HG03575 (cell line): Measurements from ENCODE around the gene EPHA7.

Source experiments
- ATAC-seq: cut with Tn5 transposase; IDR thresholded peaks from one replicate; pipeline ENCODE4 v1.9.1; 2021; ENCODE audit not compliant: unreplicated experiment, insufficient number of reproducible peaks, low FRiP score; ENCODE audit errors: extremely low read depth

The EPHA7 gene

DNA sequence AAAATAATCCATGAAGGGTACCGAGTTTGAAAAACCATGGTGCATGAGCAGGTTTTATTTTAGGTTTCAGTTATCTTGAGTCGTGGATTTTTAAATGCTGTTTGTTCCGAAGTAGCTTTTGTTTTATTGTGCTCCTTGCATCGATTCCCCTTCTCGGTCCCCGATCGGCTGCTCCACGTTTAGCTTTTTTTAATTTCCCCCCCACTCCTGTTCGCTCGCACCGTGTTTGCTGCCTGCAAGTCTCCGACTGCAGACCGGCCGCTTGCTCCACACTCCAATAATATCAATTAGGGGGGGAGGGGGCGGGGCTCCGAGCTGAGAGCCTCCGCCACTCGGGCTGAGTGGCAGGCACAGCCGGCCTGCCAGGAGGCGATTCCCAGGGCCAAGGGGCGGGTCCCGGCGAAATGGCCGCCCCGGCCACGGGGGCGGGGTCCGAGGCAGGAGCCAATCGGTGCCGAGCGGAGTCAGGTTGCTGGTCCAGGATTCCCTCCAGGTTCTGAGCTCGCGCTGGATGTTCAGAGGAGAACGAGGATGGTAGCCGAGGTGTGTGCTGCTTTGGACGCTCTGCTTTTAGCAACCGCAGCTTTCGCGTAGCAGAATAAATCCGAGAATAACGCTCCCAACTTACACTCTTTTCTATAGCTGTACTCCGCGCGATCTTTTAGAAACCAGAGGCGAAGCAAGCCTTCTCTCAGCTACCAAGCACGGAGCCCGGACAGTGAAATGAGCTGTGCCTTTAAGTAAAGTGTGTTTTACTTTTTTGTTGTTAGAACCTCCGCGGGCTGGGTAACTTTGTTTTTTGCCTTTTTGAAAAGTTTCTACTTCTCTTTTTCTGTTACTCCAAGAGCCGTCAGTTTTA is at the start of gene EPHA7:
Gene EPHA7, minus strand, starts transcription at position 256 of the 859 bp plus-strand sequence. Its CDS starts 218 bp downstream, at position 38.
- peak; percentile 37 for ATAC-seq

DNA sequence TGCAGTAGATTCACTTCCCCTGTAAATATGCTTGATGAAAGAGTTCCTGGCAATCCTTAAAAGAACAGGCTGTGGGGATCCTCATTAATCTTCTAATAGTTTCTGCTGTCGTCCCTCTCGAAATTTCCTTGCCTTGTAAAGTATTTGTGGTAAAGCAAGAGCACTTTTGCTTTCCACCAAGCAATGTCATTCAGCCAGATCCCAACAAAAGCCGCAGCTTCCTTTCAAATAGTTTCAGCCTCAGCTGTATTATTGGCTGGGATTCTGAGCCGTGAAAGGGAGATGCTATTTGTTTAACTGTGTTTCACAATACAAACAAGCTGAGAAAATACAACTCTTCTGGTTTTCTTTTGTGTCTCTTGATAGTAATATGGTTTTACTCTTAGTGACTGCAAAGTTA is 48.9 kb upstream of the EPHA7 start:
- ATAC-seq = no peak

DNA sequence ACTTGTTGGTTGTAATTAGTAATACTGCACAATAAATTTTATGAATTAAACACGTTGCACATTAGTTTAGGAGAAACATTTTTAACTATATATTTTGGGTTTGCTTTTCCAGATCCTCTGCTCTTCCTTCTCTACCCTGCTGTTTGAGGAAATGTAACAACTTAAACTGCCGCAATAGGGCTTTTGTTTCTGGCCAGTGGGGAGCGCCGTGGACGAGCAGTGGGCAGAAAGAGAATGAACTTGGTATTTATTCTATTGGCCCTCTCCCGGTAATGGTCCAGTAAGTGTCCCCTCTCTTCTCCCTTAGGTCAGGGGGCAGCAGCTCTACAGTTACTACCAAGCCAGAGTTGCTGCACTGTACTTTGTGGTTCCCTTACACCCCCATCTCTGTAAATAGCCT is 35.2 kb upstream of the EPHA7 start:
- ATAC-seq = no peak

DNA sequence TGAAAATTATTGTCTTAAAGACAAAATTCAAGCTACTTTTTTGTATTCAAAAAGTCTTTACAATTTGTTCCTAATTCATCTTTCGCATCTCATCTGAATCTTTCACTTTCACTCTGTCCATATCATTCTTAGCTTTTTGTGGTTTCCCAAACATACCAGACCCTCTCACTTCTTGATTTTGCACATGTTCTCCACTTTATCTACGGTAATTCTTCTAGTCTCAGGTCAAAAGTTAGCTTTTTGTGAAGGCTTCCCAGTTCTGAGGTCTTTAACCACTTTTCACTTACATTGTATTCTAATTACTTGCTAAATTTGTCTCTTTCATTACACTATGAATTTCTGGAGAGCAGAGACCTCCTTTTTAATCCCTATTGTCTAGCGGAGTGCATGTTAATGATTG is 34.6 kb upstream of the EPHA7 start:
- ATAC-seq = peak; percentile 98

DNA sequence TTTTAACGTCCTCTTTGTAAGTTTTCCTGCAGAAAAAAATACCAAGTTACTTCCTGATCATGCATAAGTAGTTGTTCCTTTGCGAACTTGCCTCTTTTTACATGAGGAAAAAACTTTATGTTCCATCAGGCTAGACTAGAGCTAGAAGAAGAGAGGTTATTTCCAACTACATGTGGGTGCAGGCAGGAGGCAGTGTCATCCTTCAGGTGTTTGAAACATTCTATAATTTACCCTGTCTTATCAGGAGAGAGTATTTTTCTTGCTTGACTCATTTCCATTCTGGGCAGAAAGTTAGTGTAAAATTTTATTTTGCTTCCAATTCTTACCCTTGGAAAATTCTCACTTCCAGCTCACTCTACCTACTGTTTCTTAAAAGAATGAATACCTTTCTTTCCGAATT is 28.5 kb upstream of the EPHA7 start:
- no peak for ATAC-seq

DNA sequence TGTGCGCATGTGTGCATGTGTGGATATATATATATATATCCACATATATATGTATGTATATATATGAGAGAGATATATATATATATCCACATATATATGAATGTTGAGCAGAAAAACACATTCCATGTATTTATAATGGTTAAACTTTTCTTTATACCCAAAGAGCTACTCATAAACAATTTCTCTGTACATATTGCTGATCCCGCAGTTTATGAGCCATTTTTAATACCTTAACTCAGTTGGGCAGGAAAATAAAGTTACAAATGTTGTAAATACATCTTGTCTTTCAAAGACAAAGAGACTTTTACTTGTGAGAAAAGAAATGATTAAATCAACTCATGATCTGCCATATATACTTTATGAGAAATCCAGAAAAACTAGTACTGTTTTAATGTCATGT is 18.1 kb upstream of the EPHA7 start:
- no peak for ATAC-seq

DNA sequence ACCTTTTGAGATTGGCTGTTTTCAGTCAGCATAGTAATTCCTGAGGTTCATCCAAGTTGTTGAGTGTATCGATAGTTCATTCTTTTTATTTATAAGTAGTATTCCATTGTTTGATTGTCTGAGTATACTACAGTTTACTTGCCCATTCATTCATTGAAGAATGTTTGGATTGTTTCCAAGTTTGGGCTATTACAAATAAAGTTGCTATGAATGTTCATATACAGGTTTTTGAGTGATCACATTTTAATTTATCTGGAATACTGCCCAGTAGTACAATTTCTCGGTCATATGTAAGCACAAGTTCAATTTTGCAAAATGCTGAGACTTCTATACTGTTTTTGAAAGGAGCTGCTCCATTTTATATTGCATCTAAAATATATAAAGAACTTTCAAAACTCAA is 14.2 kb upstream of the EPHA7 start:
- no peak for ATAC-seq

DNA sequence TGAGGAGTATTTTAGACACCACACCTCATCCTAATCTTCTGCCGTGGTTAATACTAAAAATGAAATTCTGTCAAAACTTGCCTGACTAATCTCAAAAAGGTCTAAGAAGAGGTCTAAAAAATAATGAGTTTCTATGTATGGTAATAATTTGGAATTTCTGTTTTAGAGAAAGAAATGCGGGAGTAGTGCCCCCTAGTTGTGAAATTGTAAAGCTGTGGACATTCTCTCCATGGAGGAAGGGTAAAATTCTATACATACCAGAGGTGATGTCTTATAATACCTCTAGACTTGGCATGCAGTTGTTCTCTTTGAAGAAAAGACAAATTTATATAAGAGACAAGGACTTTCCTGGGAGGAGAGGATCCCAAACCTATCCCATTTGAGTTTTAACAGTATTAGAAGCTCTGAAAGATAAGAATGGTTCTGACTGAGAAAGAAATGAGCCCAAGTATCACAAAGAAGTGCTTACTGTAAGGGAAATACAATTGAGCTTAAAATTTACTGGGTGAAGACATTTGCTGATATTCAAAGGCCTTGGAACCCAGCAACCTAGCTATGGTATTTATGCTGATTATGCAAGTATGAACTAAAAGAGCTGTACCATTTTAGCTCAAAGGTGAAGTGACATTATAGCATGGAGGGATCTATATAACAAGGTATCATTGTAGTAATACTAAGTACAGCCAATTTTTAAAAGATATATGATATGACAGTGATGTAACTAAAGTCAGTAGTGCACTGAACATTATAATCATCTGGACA is 5.1 kb upstream of the EPHA7 start:
- no peak for ATAC-seq

DNA sequence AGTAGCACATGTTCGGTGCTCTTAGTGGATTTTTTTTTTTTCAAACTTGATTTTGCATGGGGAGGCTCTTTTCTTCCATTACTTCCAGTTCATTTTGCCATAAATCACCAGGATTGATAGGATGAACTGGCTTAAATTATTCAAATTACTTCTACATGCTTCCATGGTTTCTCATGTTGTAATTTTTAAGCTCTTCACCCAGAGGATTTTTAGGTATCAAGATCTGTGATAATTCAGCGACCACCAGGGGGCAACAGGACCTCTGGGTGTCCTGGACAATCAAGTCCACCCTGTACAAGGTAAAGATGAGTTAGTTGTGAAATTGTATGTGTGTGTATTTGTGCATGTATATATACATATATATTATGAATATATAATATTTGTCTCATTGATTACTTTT is 4.2 kb upstream of the EPHA7 start:
- no peak for ATAC-seq

DNA sequence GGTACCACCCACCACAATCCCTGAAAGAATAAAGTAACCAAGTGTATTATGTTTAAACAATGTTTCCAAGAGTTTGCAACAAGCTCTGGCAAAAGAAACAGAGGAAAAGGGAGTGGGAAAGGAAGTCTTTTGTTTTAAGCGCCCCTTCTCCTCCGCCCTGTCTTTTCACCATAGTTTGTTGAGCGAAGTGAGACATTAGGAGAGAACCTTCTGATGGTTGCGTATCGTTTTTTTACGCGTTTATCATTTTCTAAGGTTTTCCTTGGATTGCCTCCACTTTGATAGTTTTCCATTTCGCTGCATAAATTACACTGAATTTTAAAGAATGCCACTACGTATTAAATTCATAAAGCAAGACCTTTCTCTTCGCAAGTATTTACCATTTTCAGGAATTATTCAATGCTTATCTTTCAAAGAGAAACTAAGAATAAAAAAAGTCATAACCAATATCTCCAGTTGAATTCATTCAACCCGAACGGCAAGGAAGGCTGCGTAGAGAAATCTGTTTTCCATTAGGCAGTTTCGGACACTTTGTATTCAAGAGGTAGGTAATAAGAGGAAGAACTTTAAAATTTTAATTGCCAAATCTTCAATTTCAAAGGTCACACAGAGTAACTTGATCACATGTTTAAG is 920 bp upstream of the EPHA7 start:
- ATAC-seq = no peak

DNA sequence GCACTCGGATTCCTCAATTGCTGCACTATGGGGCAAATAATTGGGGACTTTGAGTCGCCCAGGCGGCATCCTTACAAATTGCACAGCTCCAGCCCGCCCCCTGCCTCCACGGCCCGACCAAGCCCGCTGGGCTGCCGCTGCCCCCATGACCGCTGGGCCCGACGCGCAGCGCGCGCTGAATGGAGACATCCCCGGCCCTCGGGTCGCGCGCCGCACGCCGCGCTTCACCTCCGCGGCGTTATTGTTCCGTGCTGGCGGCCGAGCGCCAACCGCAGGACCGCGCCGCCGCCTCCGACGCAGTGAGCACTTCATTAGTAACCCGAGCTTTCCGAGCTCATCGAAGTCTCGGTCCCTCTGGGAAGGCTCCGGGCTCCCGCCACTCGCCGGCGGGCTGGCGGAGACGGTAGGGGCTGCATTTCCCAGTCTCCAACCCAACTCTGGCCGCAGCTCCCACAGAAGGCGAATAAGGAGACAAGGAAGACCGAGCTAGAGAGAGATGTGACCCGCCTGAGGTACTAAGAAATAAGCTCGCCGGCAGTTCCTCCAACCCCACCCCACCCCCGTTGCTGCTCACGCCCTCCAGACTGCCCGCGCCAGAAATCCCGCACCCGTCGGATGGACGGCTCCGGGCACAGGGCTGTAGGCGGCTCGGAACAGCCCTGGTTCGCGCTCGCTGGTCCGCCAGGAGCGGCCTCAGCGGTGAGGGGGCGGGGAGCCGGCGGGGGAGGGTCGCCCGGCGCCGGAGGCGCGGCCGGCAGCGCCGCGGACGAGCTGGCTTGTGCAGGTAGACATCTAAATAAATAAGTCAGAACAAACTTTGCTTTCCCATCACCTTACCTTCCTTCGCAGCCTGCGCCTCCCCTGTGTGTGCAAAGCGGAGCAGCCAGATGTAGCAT is 703 bp downstream of the EPHA7 start:
- no peak for ATAC-seq

DNA sequence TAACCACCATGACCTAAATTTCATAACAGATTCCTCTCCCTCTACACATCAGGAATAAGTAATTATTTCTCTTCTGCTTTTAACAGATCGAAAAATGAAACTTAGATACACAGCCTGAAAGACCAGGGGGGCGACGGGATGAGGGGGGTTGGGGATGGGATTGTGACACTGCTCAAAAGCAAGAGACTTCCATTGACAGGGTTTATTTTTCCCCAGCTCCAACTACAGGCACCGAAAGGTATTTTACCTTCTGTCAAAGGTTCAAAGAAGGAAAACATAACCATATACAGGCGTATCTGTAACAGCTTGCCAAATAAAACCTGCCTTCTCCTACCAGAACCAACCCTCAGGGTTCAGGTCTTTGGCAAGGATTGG is 1.3 kb downstream of the EPHA7 start:
- ATAC-seq = no peak

DNA sequence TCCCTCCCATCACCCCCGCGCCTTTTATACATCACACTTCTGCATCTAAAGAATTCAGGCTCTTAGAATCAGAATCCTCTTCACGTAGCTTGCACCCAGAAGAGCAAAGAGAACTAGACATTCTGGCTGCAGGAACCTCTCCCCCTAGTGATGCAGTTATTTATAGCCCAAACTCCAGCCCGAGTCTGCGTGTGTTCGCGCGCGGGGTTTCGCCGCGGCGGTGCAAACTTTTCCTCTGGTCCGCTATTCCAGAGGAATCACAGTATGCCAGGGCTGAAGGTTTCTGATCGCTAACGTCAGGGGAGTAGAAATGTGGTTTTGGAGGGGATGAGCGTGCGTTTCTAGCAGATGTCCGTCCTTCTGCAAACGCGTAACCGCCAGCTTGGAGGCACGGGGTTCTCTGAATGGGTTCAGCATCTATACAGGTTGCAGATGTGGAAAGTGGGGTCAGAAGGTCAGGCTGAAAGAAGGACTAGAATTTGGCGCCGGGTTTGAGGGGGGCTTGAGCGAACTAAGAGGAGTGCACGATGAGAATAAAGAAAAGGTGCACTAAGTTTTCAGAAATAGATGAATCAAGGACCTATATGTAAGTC is 1.8 kb downstream of the EPHA7 start:
- ATAC-seq = no peak

DNA sequence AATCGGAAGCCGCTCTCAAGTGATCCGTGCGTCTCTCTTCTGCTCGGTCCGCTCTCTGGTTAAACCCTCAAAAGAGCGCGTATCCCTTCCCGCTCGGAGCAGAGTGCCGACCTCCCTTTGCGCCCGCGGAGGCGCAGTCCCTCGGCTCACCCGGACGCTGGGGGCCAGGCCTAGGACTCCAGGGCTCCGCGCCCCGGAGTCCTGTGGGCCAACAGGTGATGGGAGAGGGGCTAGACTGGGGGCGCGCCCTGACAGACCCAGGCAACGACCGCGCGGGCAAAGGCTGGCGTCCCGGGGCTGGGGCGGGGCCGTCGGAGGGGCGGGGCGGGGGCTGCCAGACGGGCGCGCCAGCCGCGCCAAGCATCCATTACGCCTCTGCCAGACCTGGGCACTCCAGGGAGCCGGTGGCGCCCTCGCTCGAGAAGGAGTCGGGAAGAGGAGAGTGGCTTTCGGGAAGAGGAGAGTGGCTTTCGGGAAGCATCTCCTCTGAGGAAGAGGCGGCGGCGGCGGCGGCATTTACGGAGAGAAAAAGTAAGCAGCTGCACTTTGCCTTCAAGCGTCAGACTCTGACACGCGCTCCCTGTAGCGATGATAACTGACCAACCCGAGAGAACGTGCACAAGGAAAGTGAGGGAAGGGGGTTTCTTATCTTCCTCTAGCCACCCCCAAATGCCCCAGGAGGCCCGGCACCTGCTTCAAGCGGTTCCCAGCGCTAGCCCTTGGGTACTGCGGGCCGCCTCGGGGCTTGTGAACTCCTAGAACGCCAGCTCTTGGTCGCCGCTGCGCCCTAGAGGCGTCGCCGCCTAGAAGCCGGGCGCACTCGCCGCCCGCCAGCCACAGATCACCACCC is 2.6 kb downstream of the EPHA7 start:
- no peak for ATAC-seq

DNA sequence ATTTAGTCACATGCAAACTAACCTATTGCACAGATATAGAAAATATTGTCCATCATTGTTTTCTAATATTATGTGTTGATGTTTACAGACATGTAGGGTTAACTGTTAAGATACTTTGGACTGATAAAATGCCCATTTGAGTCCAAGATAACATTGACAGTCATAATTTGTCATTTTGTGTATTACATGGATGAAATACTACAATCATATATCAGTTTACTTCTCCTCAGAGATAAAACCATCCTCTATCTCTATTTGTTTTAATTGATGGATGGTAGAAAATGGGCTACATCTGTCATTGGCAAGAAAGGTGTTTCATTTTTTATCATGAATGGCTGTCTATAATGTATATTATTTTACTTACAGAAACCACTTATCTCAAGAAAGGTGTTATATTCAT is 6.2 kb downstream of the EPHA7 start:
- no peak for ATAC-seq

DNA sequence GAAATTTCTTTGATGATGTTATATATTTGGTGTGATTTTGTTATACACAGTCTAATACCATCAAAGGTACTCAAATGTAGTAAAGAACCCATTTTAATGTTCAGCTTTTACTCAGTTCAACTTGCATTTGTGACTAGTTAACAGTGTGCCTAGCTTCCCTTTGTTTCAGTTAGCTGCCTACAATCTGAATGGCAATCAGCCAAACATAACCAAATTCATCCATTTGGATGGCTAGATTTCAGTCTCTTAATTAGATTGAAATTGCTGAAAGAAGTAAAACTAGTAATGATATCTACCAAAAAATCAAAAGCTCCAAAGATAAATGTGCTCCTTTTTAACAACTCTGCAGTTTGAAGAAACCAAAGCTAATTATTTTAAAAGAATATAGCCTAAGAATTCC is 6.9 kb downstream of the EPHA7 start:
- no peak for ATAC-seq

DNA sequence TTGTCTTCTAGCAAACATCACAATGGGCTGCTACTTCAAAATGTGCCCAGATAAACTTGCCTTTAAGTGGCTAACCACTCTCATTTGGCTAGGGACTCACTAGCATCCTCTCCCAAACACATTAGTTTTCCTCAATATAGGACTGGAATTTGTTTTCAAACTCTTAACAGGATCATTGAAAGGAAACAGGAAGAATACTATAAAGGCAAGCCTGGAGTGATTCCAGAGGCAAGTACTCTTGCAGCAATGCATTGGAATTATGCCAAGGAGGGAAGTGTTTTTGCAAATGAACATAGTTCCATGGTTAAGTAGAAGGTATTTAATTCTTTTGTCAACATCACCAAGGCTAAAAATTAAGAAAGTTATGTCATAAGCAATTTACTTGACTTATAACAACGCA is 12.2 kb downstream of the EPHA7 start:
- ATAC-seq = no peak

DNA sequence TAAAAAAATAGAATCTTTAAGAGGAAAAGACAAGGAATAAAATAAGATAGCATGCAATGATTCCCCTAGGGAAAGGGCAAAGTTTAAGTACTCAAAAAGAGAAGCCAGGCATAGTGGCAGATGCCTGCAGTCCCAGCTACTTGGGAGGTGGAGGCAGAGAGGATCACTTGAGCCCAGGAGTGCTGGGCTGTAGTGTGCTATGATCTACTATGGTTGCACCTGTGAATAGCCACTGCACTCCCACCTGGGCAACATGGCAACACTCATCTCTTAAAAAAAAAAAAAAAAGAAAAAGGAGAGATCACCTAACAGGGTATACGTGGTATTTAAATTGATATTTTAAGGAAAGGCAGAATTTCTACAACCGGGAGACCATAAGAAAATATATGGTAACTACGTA is 16.0 kb downstream of the EPHA7 start:
- ATAC-seq = no peak
